NCI-H1417 treated with DMSO at 0.1 percent for 48 hours (cell line): Measurements from ENCODE around the gene DOCK3.
"Not testable (repeated sequence)": the region's sequence is repeated elsewhere in the genome, so short reads cannot be mapped to it uniquely, and the experiment has no call there.

Experiments
- DNase-seq: peaks from one replicate; lab custom pipeline; 2025; lab: John Stamatoyannopoulos, UW

Gene DOCK3

GRCh38 chr3:50982540-50983325, 308.0 kb downstream of the DOCK3 start:
- DNase-seq = no peak

GRCh38 chr3:50983887-50984286, 309.2 kb downstream of the DOCK3 start:
- no peak for DNase-seq

- no peak for DNase-seq
Measured at GRCh38 chr3:50985893-50986292, 311.2 kb downstream of the DOCK3 start.

- no peak for DNase-seq
Measured at GRCh38 chr3:50986726-50987125, 312.0 kb downstream of the DOCK3 start.

DNA sequence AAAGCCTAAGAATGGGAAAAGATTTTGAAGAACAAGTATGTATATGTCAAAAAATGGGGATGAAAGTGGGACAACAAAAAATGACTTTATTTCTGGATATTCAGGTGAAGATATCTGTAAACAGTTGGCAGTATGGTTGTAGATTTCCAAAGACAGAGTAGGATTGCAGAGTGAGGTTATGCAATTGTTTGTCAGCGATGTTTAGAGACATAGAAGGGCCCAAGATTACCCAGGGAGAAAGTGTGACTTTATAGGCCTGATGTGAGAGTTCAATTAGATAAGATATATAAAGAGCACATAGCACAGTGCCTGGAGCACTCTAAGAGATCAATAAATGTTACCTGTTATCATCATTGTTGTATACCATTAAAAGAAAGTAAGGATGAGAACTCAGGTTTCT, 319.8 kb downstream of the DOCK3 start:
- DNase-seq = no peak

DNA sequence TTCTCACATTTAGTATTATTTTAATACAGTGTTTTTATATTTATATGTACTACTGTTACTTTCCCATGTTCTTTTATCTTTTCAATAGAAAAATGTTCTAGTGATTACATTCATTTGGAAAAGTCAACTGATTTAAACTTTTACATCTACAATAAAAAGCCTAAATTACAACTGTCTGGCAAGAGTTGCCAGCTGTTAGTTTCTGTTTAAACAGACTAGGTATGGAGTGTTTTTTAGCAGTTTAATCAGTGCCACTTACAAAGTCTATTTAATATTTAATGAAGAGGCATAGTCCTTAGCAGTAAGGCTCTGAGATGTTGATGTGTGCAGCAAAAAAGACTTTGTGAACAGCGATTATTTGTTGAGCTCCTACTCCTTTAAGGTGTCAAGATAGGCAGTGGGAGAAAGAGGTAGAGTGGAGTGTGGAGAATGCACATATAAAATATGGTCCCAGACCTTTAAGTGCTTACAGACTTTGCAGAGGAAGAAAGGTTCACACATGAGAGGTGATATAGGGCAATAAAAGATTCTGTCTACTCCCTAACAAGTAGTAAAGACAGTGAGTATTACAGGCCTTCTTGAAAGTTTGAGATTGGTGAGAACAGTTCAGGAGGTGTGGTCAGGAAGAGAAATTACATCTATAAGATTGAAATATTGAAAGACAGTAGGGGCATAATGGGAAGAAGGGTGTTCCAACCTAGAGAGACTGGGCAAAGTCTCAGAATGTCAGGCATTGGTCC, 320.5 kb downstream of the DOCK3 start:
- no peak for DNase-seq

DNA sequence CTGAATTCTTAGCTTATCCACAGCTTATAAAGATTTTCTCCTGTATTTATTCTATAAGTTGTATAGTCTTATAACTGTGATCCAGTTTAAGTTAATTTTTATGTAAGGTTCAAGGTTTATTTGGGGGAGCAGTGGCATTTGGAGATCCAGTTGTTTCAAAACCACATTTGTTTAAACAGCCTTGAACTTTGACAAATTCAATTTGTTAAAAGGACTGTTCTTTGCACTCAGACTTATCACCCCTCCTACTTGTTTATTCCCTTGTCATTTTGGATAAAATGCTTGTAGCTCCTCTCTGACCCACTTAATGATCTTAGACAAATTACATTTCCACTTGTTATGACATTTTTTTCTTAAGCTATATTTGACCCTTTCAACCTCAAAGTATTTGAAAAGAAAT, 327.8 kb downstream of the DOCK3 start:
- no peak for DNase-seq

GRCh38 chr3:51004235-51004634, 329.5 kb downstream of the DOCK3 start:
- DNase-seq = no peak

- no peak for DNase-seq
Measured at GRCh38 chr3:51024121-51024520, 349.4 kb downstream of the DOCK3 start.

GRCh38 chr3:51024765-51025632, 350.3 kb downstream of the DOCK3 start:
- no peak for DNase-seq

- DNase-seq = no peak
Measured at GRCh38 chr3:51031666-51032065, 356.9 kb downstream of the DOCK3 start.

DNA sequence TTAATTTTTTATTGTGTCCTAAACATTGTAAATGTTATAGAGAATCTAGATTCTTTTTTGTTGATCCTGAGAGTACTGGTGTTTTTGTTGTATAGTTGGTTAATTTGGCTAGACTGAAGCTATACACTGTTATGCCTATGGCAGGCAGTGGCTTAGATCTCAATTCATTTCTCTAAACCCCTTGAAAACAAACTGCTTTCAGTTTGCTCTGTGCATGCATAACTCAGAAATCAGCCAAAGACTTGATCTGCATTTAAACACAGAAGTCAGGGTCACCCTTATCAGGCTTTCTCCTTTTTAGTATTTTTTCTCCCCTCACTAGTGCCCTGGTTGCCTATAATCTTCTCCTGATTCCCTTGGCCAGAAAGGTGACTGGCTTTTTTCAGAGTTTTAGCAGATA, 360.9 kb downstream of the DOCK3 start:
- no peak for DNase-seq

- DNase-seq = no peak
Measured at GRCh38 chr3:51044982-51045381, 370.3 kb downstream of the DOCK3 start.

GRCh38 chr3:51052562-51052961, 377.8 kb downstream of the DOCK3 start:
- DNase-seq = no peak

- no peak for DNase-seq
Measured at GRCh38 chr3:51057121-51057520, 382.4 kb downstream of the DOCK3 start.

- no peak for DNase-seq
Measured at GRCh38 chr3:51063053-51063452, 388.3 kb downstream of the DOCK3 start.

- DNase-seq = no peak
Measured at GRCh38 chr3:51075221-51075775, 400.6 kb downstream of the DOCK3 start.

- no peak for DNase-seq
Measured at GRCh38 chr3:51082363-51082762, 407.6 kb downstream of the DOCK3 start.

DNA sequence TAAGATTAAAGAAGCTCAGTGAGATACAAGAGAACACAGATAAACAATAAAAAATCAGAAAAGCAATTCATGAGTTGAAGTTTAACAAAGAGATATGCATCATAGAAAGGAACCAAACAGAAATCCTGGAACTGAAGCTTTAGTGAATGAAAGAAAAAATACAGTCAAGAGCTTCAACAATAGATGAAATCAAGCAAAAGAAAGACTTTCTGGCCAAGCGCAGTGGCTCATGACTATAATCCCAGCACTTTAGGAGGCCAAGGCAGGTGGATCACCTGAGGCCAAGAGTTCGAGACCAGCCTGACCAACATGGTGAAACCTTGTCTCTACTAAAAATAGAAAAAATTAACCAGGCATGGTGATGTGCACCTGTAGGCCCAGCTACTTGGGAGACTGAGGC, 408.8 kb downstream of the DOCK3 start:
- DNase-seq = no peak

DNA sequence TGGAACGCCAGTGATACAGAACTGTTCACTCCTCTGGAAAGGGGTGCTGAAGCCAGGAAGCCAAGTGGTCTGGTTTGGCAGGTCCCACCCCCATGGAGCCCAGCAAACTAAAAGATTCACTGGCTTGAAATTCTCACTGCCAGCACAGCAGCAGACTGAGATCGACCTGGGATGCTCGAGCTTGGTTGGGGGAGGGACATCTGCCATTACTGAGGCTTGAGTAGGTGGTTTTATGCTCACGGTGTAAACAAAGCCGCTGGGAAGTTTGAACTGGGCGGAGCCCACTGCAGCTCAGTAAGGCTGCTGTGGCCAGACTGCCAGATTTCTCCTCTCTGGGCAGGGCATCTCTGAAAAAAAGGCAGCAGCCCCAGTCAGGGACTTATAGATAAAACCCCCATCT, 417.4 kb downstream of the DOCK3 start:
- DNase-seq = not testable (repeated sequence)

- peak; percentile 11 for DNase-seq
Measured at GRCh38 chr3:51094838-51095237, 420.1 kb downstream of the DOCK3 start.
